GM18519 (cell line): Measurements from ENCODE around the gene UCMA.
"Not testable (repeated sequence)": the region's sequence is repeated elsewhere in the genome, so short reads cannot be mapped to it uniquely, and the experiment has no call there.

Source experiments
- ATAC-seq: cut with Tn5 transposase; IDR thresholded peaks from one replicate; pipeline ENCODE4 v1.9.1; 2021; ENCODE audit warnings: mild to moderate bottlenecking, moderate library complexity; ENCODE audit not compliant: unreplicated experiment, low FRiP score

Gene UCMA

GRCh38 chr10:13234172-13234571, at the start of gene UCMA:
Gene UCMA, minus strand, starts transcription at chr10:13234374. Its CDS starts 116 bp downstream, at chr10:13234258.
- ATAC-seq: no peak

GRCh38 chr10:13282348-13282747, 48.2 kb upstream of the UCMA start:
- ATAC-seq: not testable (repeated sequence)

- no peak for ATAC-seq
These were observed 42.7 kb upstream of the UCMA start for GRCh38 chr10:13276749-13277365.

- ATAC-seq: not testable (repeated sequence)
These were observed 42.0 kb upstream of the UCMA start for GRCh38 chr10:13276146-13276545.

- no peak for ATAC-seq
These were observed 38.0 kb upstream of the UCMA start for GRCh38 chr10:13272164-13272571.

- ATAC-seq: no peak
These were observed 37.5 kb upstream of the UCMA start for GRCh38 chr10:13271552-13272163.

- ATAC-seq: no peak
These were observed 36.8 kb upstream of the UCMA start for GRCh38 chr10:13270877-13271551.

GRCh38 chr10:13268841-13269240, 34.7 kb upstream of the UCMA start:
- no peak for ATAC-seq

- no peak for ATAC-seq
These were observed 34.1 kb upstream of the UCMA start for GRCh38 chr10:13268310-13268709.

GRCh38 chr10:13263591-13263990, 29.4 kb upstream of the UCMA start:
- no peak for ATAC-seq

GRCh38 chr10:13262433-13262832, 28.3 kb upstream of the UCMA start:
- no peak for ATAC-seq

GRCh38 chr10:13257621-13258140, 23.5 kb upstream of the UCMA start:
- no peak for ATAC-seq

GRCh38 chr10:13256627-13257026, 22.5 kb upstream of the UCMA start:
- no peak for ATAC-seq

- no peak for ATAC-seq
These were observed 19.6 kb upstream of the UCMA start for GRCh38 chr10:13253726-13254125.

GRCh38 chr10:13247784-13248183, 13.6 kb upstream of the UCMA start:
- no peak for ATAC-seq

- no peak for ATAC-seq
These were observed 13.1 kb upstream of the UCMA start for GRCh38 chr10:13247246-13247645.

GRCh38 chr10:13242260-13242659, 8.1 kb upstream of the UCMA start:
- ATAC-seq: not testable (repeated sequence)

- ATAC-seq: no peak
These were observed 7.4 kb upstream of the UCMA start for GRCh38 chr10:13241613-13242012.

GRCh38 chr10:13239923-13240322, 5.7 kb upstream of the UCMA start:
- ATAC-seq: no peak

GRCh38 chr10:13238271-13239077, 4.3 kb upstream of the UCMA start:
- ATAC-seq: no peak

- ATAC-seq: no peak
These were observed 2.5 kb upstream of the UCMA start for GRCh38 chr10:13236638-13237037.
